Hippocampal formation (tissue), 2 donors: ENCODE measurements around the gene DRAM1.
"Not testable (repeated sequence)": the region's sequence is repeated elsewhere in the genome, so short reads cannot be mapped to it uniquely, and the experiment has no call there.

ENCODE experiments used
- DNase-seq, 2 donors: peaks; one replicate each; lab custom pipeline; 2025; lab: John Stamatoyannopoulos, UW

The DRAM1 gene

GRCh38 chr12:101876861-101877805 is at the start of gene DRAM1:
TSS of gene DRAM1 (plus strand) at chr12:101877580. CDS start at chr12:101877790, 210 bp downstream.
- DNase-seq = peak; percentile 44 to 51

DNA sequence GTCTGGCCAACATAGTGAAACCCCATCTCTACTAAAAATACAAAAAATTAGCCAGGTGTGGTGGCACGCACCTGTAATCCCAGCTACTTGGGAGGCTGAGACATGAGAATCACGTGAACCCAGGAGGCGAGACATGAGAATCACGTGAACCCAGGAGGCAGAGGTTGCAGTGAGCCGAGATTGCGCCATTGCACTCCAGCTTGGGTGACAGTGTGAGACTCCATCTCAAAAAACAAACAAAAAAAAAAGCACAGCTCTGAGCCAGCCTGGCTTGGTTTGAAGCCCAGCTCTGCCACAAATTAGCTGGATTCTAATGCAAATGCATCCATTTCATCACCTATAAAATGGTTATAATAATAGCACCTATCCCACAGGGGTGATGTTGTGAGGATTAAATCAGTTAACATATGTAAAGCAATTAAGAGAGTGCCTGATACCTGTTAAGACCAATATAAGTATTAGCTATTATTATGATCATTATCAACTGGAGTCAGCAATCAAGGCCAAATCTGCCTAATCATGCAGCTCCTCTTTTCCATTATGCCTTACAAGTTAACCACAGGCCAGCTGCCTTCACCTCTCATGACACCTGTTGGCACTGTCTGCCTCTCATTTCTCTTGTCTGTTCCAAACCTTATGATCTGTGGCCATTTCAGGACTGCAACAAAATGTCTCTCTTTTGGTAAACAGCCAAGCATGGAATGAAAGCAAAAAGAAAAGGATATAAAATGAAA is 48.8 kb upstream of the DRAM1 start:
- no peak for DNase-seq

- DNase-seq = no peak
Observed at GRCh38 chr12:101829639-101830366, 47.6 kb upstream of the DRAM1 start.

DNA sequence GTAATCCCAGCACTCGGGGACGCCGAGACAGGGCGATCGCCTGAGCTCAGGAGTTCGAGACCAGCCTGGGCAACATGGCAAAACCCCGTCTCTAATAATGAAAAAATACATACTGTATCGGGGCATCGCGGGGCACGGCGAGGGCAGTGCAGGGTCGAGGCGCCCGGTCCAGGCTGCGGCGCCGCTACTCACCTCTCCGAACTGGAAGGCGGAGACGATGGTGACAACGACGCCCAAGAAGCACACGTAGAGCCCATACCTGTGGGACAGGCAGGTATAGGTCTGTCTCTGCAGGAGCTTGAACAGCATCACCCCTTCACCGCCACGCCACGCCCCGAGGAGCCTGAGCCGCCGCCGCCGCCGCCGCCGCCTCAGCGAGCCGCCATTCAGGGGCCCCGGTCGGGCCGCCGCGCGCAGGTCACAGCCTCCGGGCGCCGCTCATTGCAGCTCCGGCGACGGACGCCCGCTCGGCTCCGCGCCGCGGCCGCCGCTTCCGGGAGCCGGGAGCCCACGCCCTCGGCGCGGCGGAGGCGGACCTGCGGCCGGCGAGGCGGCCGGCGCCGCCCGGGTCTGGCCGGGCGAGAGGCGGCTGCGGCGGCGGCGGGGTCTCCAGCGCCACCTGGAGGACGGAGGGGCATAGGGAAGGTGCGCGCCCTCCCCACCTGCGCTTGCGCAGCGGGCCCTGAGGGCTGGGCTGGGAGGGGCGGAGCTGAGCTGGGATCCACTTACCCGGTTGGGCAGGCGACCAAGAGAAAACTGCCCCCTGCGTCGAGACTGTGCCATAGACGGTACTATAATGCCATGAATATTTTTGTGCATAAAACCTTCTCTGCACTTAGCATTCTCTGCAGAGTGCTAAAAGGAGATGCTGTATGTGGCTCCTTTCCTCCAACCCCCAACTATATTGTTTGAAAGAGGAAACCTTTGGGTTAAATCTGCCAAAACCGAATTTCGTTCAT is 46.7 kb upstream of the DRAM1 start, which contains the start of gene GNPTAB:
Gene GNPTAB, minus strand, starts transcription at position 593 of the 959 bp plus-strand sequence. Its CDS starts 284 bp downstream, at position 309.
- DNase-seq = peak; percentile 86 to 87

- DNase-seq = no peak
Observed at GRCh38 chr12:101832030-101832429, 45.4 kb upstream of the DRAM1 start.

DNA sequence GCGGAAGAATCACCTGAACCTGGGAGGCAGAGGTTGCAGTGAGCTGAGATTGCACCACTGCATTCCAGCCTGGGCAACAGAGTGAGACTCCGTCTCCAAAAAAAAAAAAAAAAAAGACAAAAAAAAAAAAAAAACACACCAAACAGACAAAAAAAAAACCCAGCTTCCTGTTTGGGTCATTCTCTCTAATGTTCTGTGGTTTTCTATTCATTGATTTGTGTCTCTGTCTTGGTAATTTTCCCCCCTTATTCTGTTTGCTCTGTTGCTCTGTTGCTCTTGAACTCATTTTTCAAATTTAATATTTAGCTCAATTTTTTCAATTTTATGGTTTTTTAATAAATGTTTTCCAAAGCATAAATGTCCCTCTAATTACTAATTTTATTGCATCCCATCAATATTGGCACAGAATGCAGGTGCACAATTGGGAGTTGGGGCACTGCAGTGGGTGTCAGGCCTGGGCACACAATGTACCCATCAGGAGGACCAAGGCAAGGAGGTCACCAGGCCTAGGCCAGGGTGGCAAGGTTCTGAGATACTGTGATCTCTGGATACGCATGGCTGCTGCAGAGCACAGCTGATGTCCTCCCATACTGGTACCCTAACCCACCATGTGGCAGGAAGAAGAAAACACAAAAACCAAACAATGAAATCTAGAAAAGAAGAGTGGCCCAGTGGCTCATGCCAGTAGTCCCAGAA is 38.6 kb upstream of the DRAM1 start:
- DNase-seq = no peak

DNA sequence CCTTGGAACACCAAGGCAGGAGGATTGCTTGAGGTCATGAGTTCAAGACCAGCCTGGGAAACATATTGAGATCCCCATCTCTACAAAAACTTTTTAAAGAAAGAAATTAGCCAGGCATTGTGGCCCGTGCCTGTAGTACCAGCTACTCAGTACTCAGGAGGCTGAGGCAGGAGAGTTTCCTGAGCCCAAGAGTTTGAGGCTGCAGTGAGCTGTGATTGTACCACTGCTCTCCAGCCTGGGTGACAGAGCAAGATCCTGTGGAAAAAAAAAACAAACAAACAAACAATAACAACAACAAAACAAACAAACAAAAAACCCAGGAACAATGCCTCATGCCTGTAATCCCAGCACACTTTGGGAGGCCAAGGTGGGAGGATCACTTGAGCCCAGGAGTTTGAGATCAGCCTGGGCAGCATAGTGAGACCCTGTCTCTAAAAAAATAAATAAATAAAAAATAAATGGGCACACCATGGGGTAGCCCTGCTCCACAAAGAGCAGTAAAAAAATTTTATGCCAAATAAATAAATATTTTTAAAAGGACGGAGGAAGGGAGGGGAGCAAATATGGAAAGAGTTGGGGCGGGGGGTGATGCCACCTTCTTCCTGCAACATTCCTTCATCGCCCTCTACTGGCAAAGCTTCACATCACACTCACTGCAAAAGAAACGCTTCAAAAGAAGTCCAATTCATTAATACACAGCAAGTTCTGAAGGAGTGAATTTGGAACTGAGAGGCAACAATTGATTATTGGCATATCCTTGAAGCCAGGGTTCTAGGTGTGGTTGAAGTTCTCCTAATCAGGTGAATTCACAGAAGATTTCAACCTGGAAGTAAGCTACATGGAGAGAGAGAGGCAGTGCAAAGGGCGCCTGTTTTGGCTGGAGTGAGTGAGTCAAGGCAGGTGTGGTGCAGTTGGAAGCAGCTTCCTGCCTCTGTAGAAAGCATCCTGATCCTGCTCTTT is 37.8 kb upstream of the DRAM1 start:
- DNase-seq = peak; percentile 21 to 45

DNA sequence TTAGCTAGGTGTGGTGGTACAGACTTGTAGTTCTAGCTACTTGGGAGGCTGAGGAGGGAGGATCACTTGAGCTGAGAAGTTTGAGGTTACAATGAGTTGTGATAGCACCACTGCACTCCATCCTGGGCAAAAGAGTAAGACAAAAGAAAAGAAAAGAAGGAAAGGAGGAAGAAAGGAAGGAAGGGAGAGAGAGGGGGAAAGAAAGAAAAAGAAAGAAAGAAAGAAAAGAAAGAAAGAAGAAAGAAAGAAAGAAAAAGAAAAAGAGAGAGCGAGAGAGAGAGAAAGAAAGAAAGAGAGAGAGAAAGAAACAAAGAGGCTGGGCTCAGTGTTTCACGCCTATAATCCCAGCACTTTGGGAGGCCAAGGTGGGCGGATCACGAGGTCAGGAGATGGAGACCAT is 36.3 kb upstream of the DRAM1 start:
- DNase-seq = no peak

- no peak for DNase-seq
Observed at GRCh38 chr12:101845137-101845711, 32.2 kb upstream of the DRAM1 start.

DNA sequence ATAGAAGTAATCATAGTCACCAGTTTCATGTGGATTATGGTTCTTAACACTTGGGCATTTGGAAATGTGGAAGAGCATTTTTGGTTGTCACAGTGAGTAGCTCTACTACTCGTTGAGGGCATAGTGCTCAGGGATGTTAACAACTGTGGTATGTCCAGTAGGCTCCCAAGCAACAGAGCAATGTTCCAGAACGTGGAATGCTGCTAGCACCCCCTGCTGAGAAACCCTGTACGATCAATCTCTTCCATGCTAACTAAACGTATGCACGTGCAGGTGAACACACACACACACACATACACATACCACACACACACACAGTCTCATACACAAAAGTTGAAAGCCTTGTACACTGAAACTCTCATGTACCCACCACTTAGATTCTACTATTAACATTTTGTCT is 30.1 kb upstream of the DRAM1 start:
- no peak for DNase-seq

DNA sequence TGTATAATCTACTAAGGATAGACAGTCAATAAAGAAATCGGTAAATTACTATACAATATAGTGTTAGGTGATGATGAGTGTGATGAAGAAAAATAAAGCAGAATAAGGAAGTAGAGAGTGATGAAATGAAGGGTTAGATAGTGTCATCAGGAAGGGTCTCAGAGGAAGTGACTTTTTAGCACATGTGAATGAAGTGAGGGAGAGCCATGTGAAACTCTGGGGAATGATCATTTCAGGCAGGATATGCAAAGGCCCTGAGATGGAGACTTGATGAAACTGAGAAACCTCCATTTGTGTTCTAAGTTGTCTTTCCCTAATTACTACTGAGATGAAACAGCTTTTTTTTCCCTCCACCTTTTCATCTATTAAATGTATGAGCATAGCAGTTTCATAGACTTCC is 27.2 kb upstream of the DRAM1 start:
- DNase-seq = no peak

- no peak for DNase-seq
Observed at GRCh38 chr12:101852998-101853397, 24.4 kb upstream of the DRAM1 start.

GRCh38 chr12:101854747-101855146 is 22.6 kb upstream of the DRAM1 start:
- DNase-seq = no peak

DNA sequence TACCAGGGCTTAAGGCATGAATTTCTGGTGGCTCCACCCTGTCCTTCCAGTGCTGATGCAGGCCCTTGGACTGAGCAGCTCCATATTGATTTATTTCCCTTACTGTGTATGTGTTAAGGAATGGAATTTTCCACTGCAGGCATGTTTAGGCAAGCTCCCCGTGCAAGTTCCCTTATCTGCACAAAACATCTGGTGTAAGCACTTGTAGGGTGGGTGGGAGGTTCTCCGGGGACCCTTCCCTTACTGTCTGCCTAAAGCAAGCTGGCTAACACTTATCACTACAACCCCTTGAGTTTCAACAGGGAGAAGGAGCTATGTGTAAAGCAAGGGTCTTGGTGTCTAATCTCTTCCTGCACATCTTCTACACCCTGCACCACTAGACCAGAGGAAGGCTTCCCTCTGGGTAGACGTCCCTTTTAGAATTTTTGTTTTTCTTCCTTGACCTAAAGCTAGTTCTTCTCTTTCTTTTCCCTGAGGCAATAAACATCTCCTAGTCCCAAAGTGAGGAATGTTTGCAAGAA is 22.0 kb upstream of the DRAM1 start:
- DNase-seq = no peak

GRCh38 chr12:101855976-101856375 is 21.4 kb upstream of the DRAM1 start:
- no peak for DNase-seq

GRCh38 chr12:101856614-101857013 is 20.8 kb upstream of the DRAM1 start:
- not testable (repeated sequence) for DNase-seq

DNA sequence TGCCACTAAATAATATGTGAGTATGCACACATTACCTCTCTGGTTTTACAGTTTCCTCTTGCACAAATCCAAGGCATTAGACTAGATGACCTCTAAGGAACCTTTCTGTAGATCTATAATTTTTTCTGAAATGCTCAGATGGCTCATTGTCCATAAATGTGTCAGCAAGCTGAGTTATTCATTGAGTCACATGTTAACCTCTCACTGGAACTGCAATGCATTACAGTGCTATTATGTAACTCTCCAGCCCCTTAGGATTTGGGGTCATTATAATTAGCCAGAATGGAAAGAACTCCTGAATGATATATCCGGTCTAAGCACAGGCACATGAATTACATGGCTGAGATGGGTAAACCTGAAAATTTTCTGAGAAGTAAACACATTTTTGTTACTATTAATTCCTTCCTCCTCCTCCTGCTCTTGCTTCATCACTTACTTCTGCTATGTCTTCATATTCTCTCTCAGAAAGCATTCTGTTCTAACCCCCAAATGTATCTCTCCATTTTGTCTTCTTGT is 20.3 kb upstream of the DRAM1 start:
- no peak for DNase-seq

GRCh38 chr12:101858361-101858760 is 19.0 kb upstream of the DRAM1 start:
- DNase-seq = no peak
